ENCODE results near the gene ASTL. TPM values are rescaled to one million over a fixed set of nuclear protein-coding genes. Genes with fewer than 3 reads are reported as not detected.

The ASTL gene
- total RNA-seq, 1 experiment from 2014 or later, result 0.23 TPM

- DNase-seq, result no peak
These were observed 10.3 kb upstream of the ASTL start for GRCh38 chr2:96148410-96149217.

DNA sequence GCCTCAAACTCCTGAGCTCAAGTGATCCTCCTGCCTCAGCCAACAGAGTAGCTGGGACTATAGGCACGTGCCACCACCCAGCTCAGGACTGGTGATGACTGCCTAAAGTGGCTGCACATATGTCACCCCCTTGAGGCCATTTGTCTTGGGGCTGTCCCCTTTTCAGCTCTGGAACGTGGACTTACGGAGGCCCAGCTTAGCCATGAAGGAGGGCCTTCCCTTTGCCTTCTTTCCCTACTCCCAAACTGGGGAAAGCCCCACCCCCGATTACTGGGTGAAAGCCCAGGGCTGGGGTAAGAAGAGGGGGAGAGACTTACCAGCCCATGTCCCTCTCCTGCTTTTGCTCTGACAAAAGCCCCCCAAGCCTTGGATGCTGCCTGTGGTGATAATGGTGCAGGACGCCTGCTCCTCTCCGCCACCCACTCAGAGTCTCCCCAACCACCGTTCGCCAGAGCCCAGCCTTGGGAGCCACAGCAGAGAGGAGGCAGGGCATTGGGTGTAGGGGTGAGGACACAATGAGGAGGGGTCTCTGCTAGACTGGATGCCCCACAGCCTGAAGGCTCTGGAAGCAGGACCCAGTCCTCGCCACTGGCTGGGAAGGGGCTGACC is 9.4 kb upstream of the ASTL start:
- ChIA-PET CTCF (interaction anchor here (1.4 to 1.7 kb wide), 2 partner anchors 9 to 27 kb away, joined by 4 to 7 read pairs; partner anchors contain the start of gene ASTL), POLR2A (no interaction called here)
- Histone ChIP-seq H3K9me3 (no peaks in the 10 kb centered on the region), H3K4me3 (ENCODE audit: low read depth, low read length) (no peak overlapping the region), H3K36me3 (ENCODE audit: control insufficient read depth, insufficient read depth, low read length) (peaks cover 2% of the 10 kb centered on the region; the same call in 1 of the 2 replicates), H3K27me3 (replicated peaks; ENCODE audit: control insufficient read depth, insufficient read depth, low read length) (no peaks in the 10 kb centered on the region), H3K4me1 (peaks cover 14% of the 10 kb centered on the region)
- Mint-ChIP-seq H3K4me3 (ENCODE audit: unreplicated experiment) (no peak overlapping the region), H3K27me3 (ENCODE audit: insufficient read depth, unreplicated experiment) (no peaks in the 10 kb centered on the region), H3K27ac (ENCODE audit: unreplicated experiment) (no peak overlapping the region), H3K9me3 (ENCODE audit: unreplicated experiment) (no peaks in the 10 kb centered on the region), H3K4me1 (ENCODE audit: low read depth, unreplicated experiment) (no peaks in the 10 kb centered on the region), H3K36me3 (ENCODE audit: insufficient read depth, unreplicated experiment) (peaks cover 16% of the 10 kb centered on the region)
- BruUV-seq (replicated peaks), result no TSS peak
- TF ChIP-seq, protein P1, sequence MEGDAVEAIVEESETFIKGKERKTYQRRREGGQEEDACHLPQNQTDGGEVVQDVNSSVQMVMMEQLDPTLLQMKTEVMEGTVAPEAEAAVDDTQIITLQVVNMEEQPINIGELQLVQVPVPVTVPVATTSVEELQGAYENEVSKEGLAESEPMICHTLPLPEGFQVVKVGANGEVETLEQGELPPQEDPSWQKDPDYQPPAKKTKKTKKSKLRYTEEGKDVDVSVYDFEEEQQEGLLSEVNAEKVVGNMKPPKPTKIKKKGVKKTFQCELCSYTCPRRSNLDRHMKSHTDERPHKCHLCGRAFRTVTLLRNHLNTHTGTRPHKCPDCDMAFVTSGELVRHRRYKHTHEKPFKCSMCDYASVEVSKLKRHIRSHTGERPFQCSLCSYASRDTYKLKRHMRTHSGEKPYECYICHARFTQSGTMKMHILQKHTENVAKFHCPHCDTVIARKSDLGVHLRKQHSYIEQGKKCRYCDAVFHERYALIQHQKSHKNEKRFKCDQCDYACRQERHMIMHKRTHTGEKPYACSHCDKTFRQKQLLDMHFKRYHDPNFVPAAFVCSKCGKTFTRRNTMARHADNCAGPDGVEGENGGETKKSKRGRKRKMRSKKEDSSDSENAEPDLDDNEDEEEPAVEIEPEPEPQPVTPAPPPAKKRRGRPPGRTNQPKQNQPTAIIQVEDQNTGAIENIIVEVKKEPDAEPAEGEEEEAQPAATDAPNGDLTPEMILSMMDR (IDR thresholded peaks at IDR 0.05; ENCODE audit: insufficient read depth in 1 of 2, low read depth in 1 of 2, low read length in 1 of 2, severe bottlenecking in 1 of 2, unreplicated experiment in 1 of 2), result no peak
- peak in 1 of 2 experiments; percentile 25 for DNase-seq
- intact Hi-C loops (cut with micrococcal nuclease; ENCODE audit: unreplicated experiment), result loop anchor here (5.0 kb wide), 1 partner anchor 40 kb away; no protein-coding TSS in a partner anchor

More at GRCh38 chr2:96148410-96149217, 10.3 kb upstream of the ASTL start:
- H3K27ac Mint-ChIP-seq (ENCODE audit: unreplicated experiment), result no peak overlapping the region
- TF ChIP-seq, protein P1 (IDR thresholded peaks at IDR 0.05; ENCODE audit: insufficient read depth in 1 of 2, low read depth in 1 of 2, low read length in 1 of 2, severe bottlenecking in 1 of 2, unreplicated experiment in 1 of 2), result no peak
- H3K4me3 ChIP-seq (ENCODE audit: low read depth, low read length), result no peak overlapping the region
- H3K9me3 Mint-ChIP-seq (ENCODE audit: unreplicated experiment), result no peaks in the 10 kb centered on the region
- intact Hi-C loops (cut with micrococcal nuclease; ENCODE audit: unreplicated experiment), result loop anchor here (5.0 kb wide), 1 partner anchor 39 kb away; no protein-coding TSS in a partner anchor
- H3K4me1 Mint-ChIP-seq (ENCODE audit: low read depth, unreplicated experiment), result no peaks in the 10 kb centered on the region
- peaks cover 12% of the 10 kb centered on the region for H3K4me1 ChIP-seq
- BruUV-seq (replicated peaks), result no TSS peak
- H3K9me3 ChIP-seq, result no peaks in the 10 kb centered on the region
- ChIA-PET CTCF (no interaction called here), POLR2A (no interaction called here)
- no peaks in the 10 kb centered on the region for H3K27me3 ChIP-seq (replicated peaks; ENCODE audit: control insufficient read depth, insufficient read depth, low read length)
- H3K36me3 ChIP-seq (ENCODE audit: control insufficient read depth, insufficient read depth, low read length), result no peaks in the 10 kb centered on the region
- peaks cover 11% of the 10 kb centered on the region for H3K36me3 Mint-ChIP-seq (ENCODE audit: insufficient read depth, unreplicated experiment)
- H3K27me3 Mint-ChIP-seq (ENCODE audit: insufficient read depth, unreplicated experiment), result no peaks in the 10 kb centered on the region
- no peak overlapping the region for H3K4me3 Mint-ChIP-seq (ENCODE audit: unreplicated experiment)

DNA sequence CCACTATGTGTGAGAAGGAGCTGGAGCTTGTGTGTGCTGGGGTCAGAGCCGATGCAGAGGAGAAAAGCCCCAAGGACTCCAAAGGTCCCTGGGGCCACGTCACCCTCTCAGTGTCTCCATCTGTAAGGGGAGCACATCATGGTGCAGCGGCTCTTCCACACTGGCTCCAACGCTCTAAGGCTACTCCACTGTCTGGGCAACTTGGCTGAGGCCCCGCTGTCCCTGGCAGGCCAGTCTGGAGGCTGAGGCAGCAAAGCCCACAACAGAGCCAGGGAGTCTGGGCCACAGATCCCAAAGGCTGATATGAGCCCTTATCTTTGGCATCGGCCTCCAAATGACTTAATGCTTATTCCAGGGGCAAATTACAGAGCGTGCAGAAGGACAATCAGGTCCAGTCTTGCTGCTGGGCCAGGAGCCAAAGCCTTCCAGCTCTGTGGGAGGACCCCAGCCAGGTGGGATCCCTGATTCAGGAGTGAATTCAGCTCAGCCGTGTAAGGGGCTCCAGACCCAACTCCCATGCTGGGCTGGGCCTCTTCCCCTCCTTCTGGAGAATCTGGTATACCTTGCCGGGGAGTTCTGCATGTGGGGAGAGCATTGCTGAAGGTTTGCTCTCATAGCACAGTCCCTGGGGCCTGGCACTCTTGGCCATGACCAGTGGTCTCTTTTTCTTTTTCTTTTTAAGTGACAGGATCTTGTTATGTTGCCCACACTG is 8.7 kb upstream of the ASTL start:
- BruUV-seq (replicated peaks), result no TSS peak
- H3K4me3 Mint-ChIP-seq (ENCODE audit: unreplicated experiment), result peak overlapping the region; percentile 42

More for the DNA sequence above, 8.7 kb upstream of the ASTL start:
- intact Hi-C loops (cut with micrococcal nuclease; ENCODE audit: unreplicated experiment), result loop anchor here (5.0 kb wide), 1 partner anchor 40 kb away; no protein-coding TSS in a partner anchor
- no peaks in the 10 kb centered on the region for H3K27me3 Mint-ChIP-seq (ENCODE audit: insufficient read depth, unreplicated experiment)
- no peaks in the 10 kb centered on the region for H3K4me1 Mint-ChIP-seq (ENCODE audit: low read depth, unreplicated experiment)
- Histone ChIP-seq H3K4me1 (peaks cover 14% of the 10 kb centered on the region), H3K4me3 (ENCODE audit: low read depth, low read length) (no peak overlapping the region), H3K36me3 (ENCODE audit: control insufficient read depth, insufficient read depth, low read length) (peaks cover 2% of the 10 kb centered on the region; the same call in 1 of the 2 replicates), H3K27me3 (replicated peaks; ENCODE audit: control insufficient read depth, insufficient read depth, low read length) (no peaks in the 10 kb centered on the region), H3K9me3 (no peaks in the 10 kb centered on the region)
- TF ChIP-seq, protein P1 (IDR thresholded peaks at IDR 0.05; ENCODE audit: insufficient read depth in 1 of 2, low read depth in 1 of 2, low read length in 1 of 2, severe bottlenecking in 1 of 2, unreplicated experiment in 1 of 2), result no peak
- ChIA-PET CTCF (interaction anchor here (1.4 to 1.7 kb wide), 2 partner anchors 9 to 27 kb away, joined by 4 to 7 read pairs; partner anchors contain the start of gene ASTL), POLR2A (no interaction called here)
- H3K27ac Mint-ChIP-seq (ENCODE audit: unreplicated experiment), result no peak overlapping the region
- H3K36me3 Mint-ChIP-seq (ENCODE audit: insufficient read depth, unreplicated experiment), result peaks cover 16% of the 10 kb centered on the region
- DNase-seq, result peak in 1 of 2 experiments; percentile 35
- no peaks in the 10 kb centered on the region for H3K9me3 Mint-ChIP-seq (ENCODE audit: unreplicated experiment)
